Spleen (tissue), 7 donors: ENCODE data around the gene ALG8.

ENCODE experiments used
- CTCF ChIP-seq, 11 experiments: fragments of 200-600 bp in 7 of 11; fragments of 450-650 bp in 4 of 11; sonication (generic) in 4 of 11; IDR thresholded peaks in 8 of 11; conservative IDR thresholded peaks in 3 of 11; 1 replicate in 7 of 11; 2 replicates in 4 of 11; pipeline versions ENCODE4 v1.4.0 to v1.8.0; 2016 to 2021; ENCODE audit warnings: antibody characterized with exemption in 11 of 11, inconsistent platforms in 4 of 11, mild to moderate bottlenecking in 1 of 11
- POLR2A ChIP-seq, 3 donors: fragments of 450-650 bp; IDR thresholded peaks; one replicate each; pipeline ENCODE4 v1.5.1; 2017; ENCODE audit warnings: antibody characterized with exemption in 3 of 3, mild to moderate bottlenecking in 1 of 3
- donor health status: DM: no; HTN: no; CAD: no; lungs with moderate emphysema.
- donor health status: DM: no; HTN: no; CAD: no.
- donor health status: DM: no; HTN: no; CAD: no.

GRCh38 chr11:78071717-78072116 lies 67.7 kb downstream of the ALG8 start:
- TF ChIP-seq CTCF (IDR thresholded peaks at IDR 0.05 in 8 of 11, conservative IDR thresholded peaks at IDR 0.05 in 3 of 11) (no peak), POLR2A (IDR thresholded peaks at IDR 0.05) (no peak)
